Endothelial cell (in vitro differentiated cells): Measurements from ENCODE around the gene CTXND1. TPM values are rescaled to one million over a fixed set of nuclear protein-coding genes. Genes with fewer than 3 reads are reported as not detected.

Source experiments
- DNase-seq: peaks from one replicate; pipeline ENCODE4 v3.0.0; 2021; ENCODE audit warnings: low spot score
- H3K27ac Mint-ChIP-seq: one replicate; pipeline ENCODE4 v1.8.0; 2021; ENCODE audit warnings: mixed read lengths, inconsistent platforms; ENCODE audit not compliant: unreplicated experiment
- H3K27me3 Mint-ChIP-seq: one replicate; pipeline ENCODE4 v1.8.0; 2021; ENCODE audit warnings: mild to moderate bottlenecking, moderate library complexity, mixed read lengths, inconsistent platforms; ENCODE audit not compliant: unreplicated experiment
- H3K36me3 Mint-ChIP-seq: one replicate; pipeline ENCODE4 v1.8.0; 2021; ENCODE audit warnings: mild to moderate bottlenecking, low read depth, mixed read lengths, inconsistent platforms; ENCODE audit not compliant: unreplicated experiment
- H3K4me1 Mint-ChIP-seq: one replicate; pipeline ENCODE4 v1.8.0; 2021; ENCODE audit warnings: mild to moderate bottlenecking, mixed read lengths, inconsistent platforms; ENCODE audit not compliant: unreplicated experiment
- H3K4me3 Mint-ChIP-seq: one replicate; pipeline ENCODE4 v1.8.0; 2021; ENCODE audit warnings: mild to moderate bottlenecking, mixed read lengths, inconsistent platforms; ENCODE audit not compliant: unreplicated experiment
- H3K9me3 Mint-ChIP-seq: one replicate; pipeline ENCODE4 v1.8.0; 2021; ENCODE audit warnings: mixed read lengths, inconsistent platforms; ENCODE audit not compliant: unreplicated experiment
- total RNA-seq: library from RNA; stranded (reverse); fragmentation: NEBNext Ultra II Directional; extraction: Animal tissue kit (Norgen Biotek cat#: 25700); gene quantifications from one replicate; pipeline ENCODE4 v1.2.1, GENCODE V29; 2021; ENCODE audit not compliant: unreplicated experiment
- TF ChIP-seq, protein P1 (sequence below): fragments of 200-600 bp; sonication (generic); IDR thresholded peaks from one replicate; pipeline ENCODE4 v1.5.0; 2021; ENCODE audit warnings: antibody characterized with exemption; ENCODE audit not compliant: unreplicated experiment

CTXND1 gene
- total RNA-seq, 1 donor from 2014 or later = 0.03 TPM

DNA sequence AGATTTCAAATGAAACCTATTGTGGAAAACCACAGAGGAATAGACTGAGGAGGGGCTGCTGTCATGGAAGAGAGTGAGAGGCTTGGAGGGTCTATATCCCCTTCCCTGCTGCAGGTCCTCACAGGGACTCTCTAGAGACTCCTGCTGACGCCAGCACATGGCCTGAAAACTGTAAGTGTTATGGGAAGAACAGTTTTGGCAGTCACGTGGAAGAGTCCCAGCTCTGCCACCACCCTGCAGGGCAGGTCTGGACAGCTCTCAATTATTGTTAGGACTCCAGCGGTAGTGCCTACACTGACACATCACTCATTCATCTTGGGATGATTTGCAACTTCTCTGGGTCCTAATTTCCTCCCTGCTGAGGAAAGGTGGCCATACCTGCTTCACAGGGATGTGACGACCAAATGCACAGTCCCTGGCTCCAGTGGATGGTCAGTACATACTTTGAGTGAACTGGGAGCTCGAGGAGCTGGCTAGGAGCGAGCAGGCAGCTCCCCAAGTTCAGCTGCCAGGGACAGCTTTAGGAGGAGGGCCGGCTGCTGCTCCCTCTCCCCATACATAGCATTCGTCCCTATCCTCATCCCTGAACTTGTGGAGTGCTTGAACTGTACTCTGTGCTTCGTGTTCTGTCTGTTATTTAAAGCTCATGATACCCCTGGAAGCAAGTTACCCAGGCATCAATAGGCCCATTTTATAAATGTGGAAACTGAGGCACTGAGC lies 49.2 kb downstream of the CTXND1 start:
- no peak for DNase-seq
- Mint-ChIP-seq H3K27me3 (peaks cover 3% of the 10 kb centered on the region), H3K36me3 (no peaks in the 10 kb centered on the region), H3K9me3 (no peaks in the 10 kb centered on the region), H3K27ac (no peak overlapping the region), H3K4me3 (no peak overlapping the region), H3K4me1 (no peaks in the 10 kb centered on the region)
- TF ChIP-seq, protein P1, sequence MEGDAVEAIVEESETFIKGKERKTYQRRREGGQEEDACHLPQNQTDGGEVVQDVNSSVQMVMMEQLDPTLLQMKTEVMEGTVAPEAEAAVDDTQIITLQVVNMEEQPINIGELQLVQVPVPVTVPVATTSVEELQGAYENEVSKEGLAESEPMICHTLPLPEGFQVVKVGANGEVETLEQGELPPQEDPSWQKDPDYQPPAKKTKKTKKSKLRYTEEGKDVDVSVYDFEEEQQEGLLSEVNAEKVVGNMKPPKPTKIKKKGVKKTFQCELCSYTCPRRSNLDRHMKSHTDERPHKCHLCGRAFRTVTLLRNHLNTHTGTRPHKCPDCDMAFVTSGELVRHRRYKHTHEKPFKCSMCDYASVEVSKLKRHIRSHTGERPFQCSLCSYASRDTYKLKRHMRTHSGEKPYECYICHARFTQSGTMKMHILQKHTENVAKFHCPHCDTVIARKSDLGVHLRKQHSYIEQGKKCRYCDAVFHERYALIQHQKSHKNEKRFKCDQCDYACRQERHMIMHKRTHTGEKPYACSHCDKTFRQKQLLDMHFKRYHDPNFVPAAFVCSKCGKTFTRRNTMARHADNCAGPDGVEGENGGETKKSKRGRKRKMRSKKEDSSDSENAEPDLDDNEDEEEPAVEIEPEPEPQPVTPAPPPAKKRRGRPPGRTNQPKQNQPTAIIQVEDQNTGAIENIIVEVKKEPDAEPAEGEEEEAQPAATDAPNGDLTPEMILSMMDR = no peak

DNA sequence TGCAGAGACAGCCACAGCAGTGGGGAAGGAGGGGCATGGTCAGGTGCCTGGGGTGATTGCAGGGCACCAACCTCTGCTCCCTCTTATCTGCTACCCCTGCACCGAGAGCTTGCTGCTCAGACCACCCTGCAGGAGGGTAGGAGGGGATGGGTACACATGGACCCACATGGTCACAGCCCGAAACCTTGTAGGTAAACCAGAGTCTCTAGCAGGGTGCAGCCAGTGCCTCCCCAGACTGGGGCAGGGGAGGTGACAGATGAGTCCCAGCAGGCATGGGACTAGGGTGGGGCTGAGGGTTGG lies 50.0 kb downstream of the CTXND1 start:
- Mint-ChIP-seq H3K36me3 (no peaks in the 10 kb centered on the region), H3K27ac (no peak overlapping the region)
- TF ChIP-seq, protein P1 = no peak

DNA sequence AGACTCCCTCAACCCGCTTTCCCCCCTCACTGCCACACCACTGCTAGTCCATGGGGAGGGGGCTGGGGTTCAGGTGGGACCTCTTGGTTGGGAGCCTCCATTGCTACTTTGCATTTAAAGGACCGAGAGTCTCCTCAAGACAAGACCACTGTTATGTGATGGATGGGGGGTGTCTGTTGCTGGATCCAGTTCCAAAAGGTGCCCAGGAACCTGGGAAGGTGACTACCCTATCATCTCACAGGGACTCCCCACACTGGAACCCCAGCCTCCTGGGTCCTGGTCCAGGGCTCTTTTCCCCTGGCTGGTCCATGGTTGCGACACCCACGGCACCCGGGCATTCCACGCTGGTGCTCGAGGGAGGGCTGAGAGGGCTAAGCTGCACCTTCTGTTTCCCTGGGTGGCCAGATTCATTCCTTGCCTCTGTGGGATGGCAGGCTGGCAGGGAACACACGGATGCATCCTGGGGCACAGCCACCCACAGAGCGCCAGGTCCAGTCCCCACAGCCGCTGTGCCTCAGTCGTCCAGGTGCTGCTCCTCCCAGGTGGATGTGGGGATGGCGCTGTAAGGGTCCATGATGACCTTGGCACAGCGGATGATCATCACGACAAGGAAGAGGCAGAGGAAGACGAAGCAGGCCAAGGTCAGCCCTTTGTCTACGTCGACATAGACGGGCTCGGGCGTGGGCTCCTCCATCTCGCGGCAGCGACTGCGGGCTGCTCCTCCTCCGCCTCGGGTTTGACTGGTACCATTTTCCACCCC lies 50.6 kb downstream of the CTXND1 start:
- Mint-ChIP-seq H3K4me1 (no peaks in the 10 kb centered on the region), H3K4me3 (no peak overlapping the region), H3K36me3 (no peaks in the 10 kb centered on the region), H3K27me3 (peaks cover 3% of the 10 kb centered on the region), H3K27ac (no peak overlapping the region), H3K9me3 (no peaks in the 10 kb centered on the region)
- no peak for DNase-seq
- TF ChIP-seq, protein P1 = no peak

More for the DNA sequence above, 50.0 kb downstream of the CTXND1 start:
- Mint-ChIP-seq H3K4me1 (no peaks in the 10 kb centered on the region), H3K4me3 (no peak overlapping the region), H3K9me3 (no peaks in the 10 kb centered on the region), H3K27me3 (peaks cover 3% of the 10 kb centered on the region)
- DNase-seq = no peak

DNA sequence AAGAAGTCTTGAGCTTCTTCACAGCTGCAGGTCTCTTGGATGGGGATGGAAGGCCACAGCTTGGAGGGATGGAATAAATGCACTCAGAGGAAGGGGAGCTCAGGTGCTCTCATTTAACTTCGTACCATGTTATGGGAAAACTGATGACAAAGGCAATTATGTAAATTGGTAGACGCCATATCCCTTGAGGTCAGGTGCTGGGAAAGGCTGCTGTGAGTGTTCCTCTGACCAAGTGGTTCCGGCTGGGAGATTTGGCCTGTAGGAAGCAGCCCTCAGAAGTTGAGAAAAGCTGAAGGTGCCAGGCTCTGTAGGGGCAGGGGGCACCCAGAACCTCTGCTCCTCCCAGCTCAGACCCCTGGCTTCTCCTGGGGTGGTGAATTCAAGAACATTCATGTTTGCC lies 52.1 kb downstream of the CTXND1 start:
- H3K27ac Mint-ChIP-seq = no peak overlapping the region
- TF ChIP-seq, protein P1 = no peak
- no peaks in the 10 kb centered on the region for H3K9me3 Mint-ChIP-seq
- H3K4me1 Mint-ChIP-seq = no peaks in the 10 kb centered on the region
- no peaks in the 10 kb centered on the region for H3K36me3 Mint-ChIP-seq
- H3K27me3 Mint-ChIP-seq = peaks cover 3% of the 10 kb centered on the region
- no peak for DNase-seq
- H3K4me3 Mint-ChIP-seq = no peak overlapping the region

DNA sequence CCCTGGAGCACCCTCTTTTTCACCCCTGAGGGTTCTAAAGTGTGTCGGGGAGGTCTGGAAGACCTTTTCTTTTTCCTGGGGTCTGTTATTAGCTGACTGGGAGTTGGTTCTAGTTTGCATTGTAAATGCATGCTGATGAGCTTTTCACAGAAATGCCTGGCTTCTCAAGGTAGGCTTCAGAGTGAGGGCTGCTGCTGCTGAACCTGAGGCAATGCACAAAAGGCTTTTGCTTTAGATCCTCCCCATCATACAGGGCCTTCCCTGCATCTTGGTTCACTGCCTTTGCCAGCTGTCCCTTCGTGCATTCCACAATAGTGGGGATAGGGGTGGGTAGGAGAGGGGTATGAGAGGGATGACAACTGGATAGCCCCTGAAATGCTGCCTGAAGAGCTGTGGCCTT lies 52.6 kb downstream of the CTXND1 start:
- Mint-ChIP-seq H3K27ac (no peak overlapping the region), H3K4me1 (no peaks in the 10 kb centered on the region), H3K27me3 (peaks cover 3% of the 10 kb centered on the region), H3K4me3 (no peak overlapping the region), H3K36me3 (no peaks in the 10 kb centered on the region), H3K9me3 (no peaks in the 10 kb centered on the region)
- DNase-seq = no peak
- TF ChIP-seq, protein P1 = no peak
